ENCODE measurements around the gene CDH18. TPM values are rescaled to one million over a fixed set of nuclear protein-coding genes. Genes with fewer than 3 reads are reported as not detected.
A peak's percentile ranks its signal among the peaks of the same experiment; 100 is the strongest.

Gene CDH18
- total and polyA plus RNA-seq, 8 donors: 0.58 to 1.9 (median 1.1) TPM; not detected in 2

DNA sequence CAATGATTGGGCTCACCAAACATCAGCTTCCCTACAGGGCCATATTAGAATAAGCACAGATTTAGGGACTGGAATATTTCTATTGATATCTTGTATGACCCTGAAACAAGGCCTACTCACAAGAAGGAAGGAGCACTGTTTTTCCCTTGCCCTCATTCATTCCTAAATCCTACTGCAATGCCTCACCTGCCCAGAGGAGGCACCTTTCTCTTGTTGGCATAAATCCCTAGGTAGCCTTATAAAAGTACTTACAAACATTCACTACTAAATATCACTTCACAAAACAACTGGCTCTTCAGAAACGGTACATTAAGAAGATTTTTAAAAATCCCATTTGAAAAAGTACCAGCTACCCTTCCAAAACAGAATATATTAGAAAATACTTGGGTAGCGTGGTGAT is 449.4 kb downstream of the CDH18 start:
- no peak overlapping the region for H3K4me3 ChIP-seq
- ATAC-seq (no peak), DNase-seq (no peak)
- H3K27ac ChIP-seq: no peak overlapping the region
- no peak for TF ChIP-seq CTCF (IDR thresholded peaks at IDR 0.05)
- H3K27me3 ChIP-seq: no peaks in the 10 kb centered on the region
- peaks cover 0 to 7% of the 10 kb centered on the region in 2 donors for H3K9me3 ChIP-seq
- H3K4me1 ChIP-seq: no peaks in the 10 kb centered on the region
- intact Hi-C loops (cut with DNase I): no loop called here
- no peaks in the 10 kb centered on the region for H3K36me3 ChIP-seq

DNA sequence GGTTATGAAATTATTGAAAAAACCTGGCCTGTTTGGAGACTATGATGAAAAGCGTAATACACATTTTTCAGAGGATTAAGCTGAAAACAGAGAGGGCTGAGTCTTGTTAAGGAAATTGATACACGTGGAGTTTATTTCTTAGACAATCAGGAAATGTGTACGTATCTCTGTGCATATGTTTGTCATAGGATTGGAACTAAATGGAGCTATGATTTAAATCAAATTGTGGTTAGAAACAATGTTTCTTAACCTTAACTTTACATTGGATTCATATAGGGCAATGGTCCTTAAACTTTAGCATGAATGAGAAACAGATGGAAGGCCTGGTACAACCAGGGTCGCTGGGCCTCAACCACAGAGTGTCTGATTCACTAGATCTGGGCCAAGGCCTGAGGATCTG is 451.6 kb downstream of the CDH18 start:
- no peaks in the 10 kb centered on the region for H3K36me3 ChIP-seq
- H3K9me3 ChIP-seq: peaks cover 0 to 9% of the 10 kb centered on the region in 2 donors
- H3K4me1 ChIP-seq: no peaks in the 10 kb centered on the region
- intact Hi-C loops (cut with DNase I): no loop called here
- H3K27ac ChIP-seq: no peak overlapping the region
- no peak overlapping the region for H3K4me3 ChIP-seq
- ATAC-seq: no peak
- TF ChIP-seq CTCF (IDR thresholded peaks at IDR 0.05): no peak
- no peaks in the 10 kb centered on the region for H3K27me3 ChIP-seq
- no peak for DNase-seq

- Histone ChIP-seq H3K4me1 (no peaks in the 10 kb centered on the region), H3K36me3 (no peaks in the 10 kb centered on the region), H3K27ac (no peak overlapping the region), H3K27me3 (no peaks in the 10 kb centered on the region), H3K4me3 (no peak overlapping the region), H3K9me3 (peaks cover 0 to 10% of the 10 kb centered on the region in 2 donors)
- DNase-seq: no peak
- ATAC-seq: no peak
- TF ChIP-seq CTCF (IDR thresholded peaks at IDR 0.05): no peak
- intact Hi-C loops (cut with DNase I): no loop called here
These were observed 453.2 kb downstream of the CDH18 start for GRCh38 chr5:19534751-19535150.

- no peak for TF ChIP-seq CTCF (IDR thresholded peaks at IDR 0.05)
- Histone ChIP-seq H3K9me3 (peaks cover 0 to 10% of the 10 kb centered on the region in 2 donors), H3K27ac (no peak overlapping the region), H3K4me1 (no peaks in the 10 kb centered on the region), H3K27me3 (no peaks in the 10 kb centered on the region), H3K36me3 (no peaks in the 10 kb centered on the region), H3K4me3 (no peak overlapping the region)
- no peak for DNase-seq
- ATAC-seq: no peak
- intact Hi-C loops (cut with DNase I): no loop called here
These were observed 455.1 kb downstream of the CDH18 start for GRCh38 chr5:19532936-19533335.

- ATAC-seq: peak; percentile 57
These were observed 456.5 kb downstream of the CDH18 start for GRCh38 chr5:19531374-19531952.

More at GRCh38 chr5:19531374-19531952, 456.5 kb downstream of the CDH18 start:
- H3K27me3 ChIP-seq: no peaks in the 10 kb centered on the region
- peak in 1 of 4 donors; percentile 4 for DNase-seq
- no peaks in the 10 kb centered on the region for H3K4me1 ChIP-seq
- no peak for TF ChIP-seq CTCF (IDR thresholded peaks at IDR 0.05)
- peaks cover 0 to 10% of the 10 kb centered on the region in 2 donors for H3K9me3 ChIP-seq
- H3K36me3 ChIP-seq: no peaks in the 10 kb centered on the region
- H3K27ac ChIP-seq: no peak overlapping the region
- intact Hi-C loops (cut with DNase I): no loop called here
- H3K4me3 ChIP-seq: no peak overlapping the region

All from left lung (tissue), 10 donors.